PC-9 (cell line): ENCODE results near the gene PRPH. TPM values are rescaled to one million over a fixed set of nuclear protein-coding genes. Genes with fewer than 3 reads are reported as not detected.

Experiments
- BruUV-seq: library from RNA; stranded (reverse); fragments of 400-500 nt; replicated peaks from 2 replicates; lab custom pipeline; 2021; lab: Mats Ljungman, UMichigan
- CTCF ChIA-PET: fragments of 300-600 bp; sonication (Branson Sonifier 250); formaldehyde crosslinking; loops from one replicate; lab custom pipeline; 2022; ENCODE audit warnings: antibody characterized with exemption; lab: Charles Lee
- POLR2A ChIA-PET: fragments of 300-600 bp; sonication (Branson Sonifier 250); formaldehyde crosslinking; loops from one replicate; lab custom pipeline; 2022; ENCODE audit warnings: antibody characterized with exemption; ENCODE audit not compliant: unreplicated experiment; lab: Charles Lee
- DNase-seq, 2 experiments: peaks; one replicate each; pipeline versions ENCODE4 v3.0.0 to v3.0.0-alpha.2; 2015 to 2022; ENCODE audit warnings: mixed read lengths in 1 of 2
- H2AFZ ChIP-seq: fragments of 200-600 bp; sonication (generic); 2 replicates; pipeline ENCODE4 v1.8.1; 2017; ENCODE audit warnings: antibody characterized with exemption
- H3F3A ChIP-seq: fragments of 200-600 bp; sonication (generic); 2 replicates; pipeline ENCODE4 v1.8.1; 2017; ENCODE audit warnings: antibody characterized with exemption, mild to moderate bottlenecking, low read depth; ENCODE audit not compliant: insufficient read depth
- H3K27ac ChIP-seq: fragments of 200-600 bp; sonication (generic); 2 replicates; pipeline ENCODE4 v1.6.1; 2016; ENCODE audit warnings: mixed run types
- H3K27me3 ChIP-seq: fragments of 200-600 bp; sonication (generic); 2 replicates; pipeline ENCODE4 v1.6.1; 2016; ENCODE audit warnings: low read depth, mixed run types; ENCODE audit not compliant: insufficient read depth
- H3K36me3 ChIP-seq: fragments of 200-600 bp; sonication (generic); 2 replicates; pipeline ENCODE4 v1.6.1; 2016; ENCODE audit warnings: low read depth, mixed run types
- H3K4me1 ChIP-seq: fragments of 200-600 bp; sonication (generic); replicated peaks from 2 replicates; pipeline ENCODE4 v1.6.1; 2016; ENCODE audit warnings: mixed run types; ENCODE audit not compliant: insufficient read depth
- H3K4me2 ChIP-seq: fragments of 200-600 bp; sonication (generic); 2 replicates; pipeline ENCODE4 v1.6.1; 2017; ENCODE audit warnings: mixed run types
- H3K4me3 ChIP-seq: fragments of 200-600 bp; sonication (generic); 2 replicates; pipeline ENCODE4 v1.6.1; 2016; ENCODE audit warnings: mixed run types
- H3K79me2 ChIP-seq: fragments of 200-600 bp; sonication (generic); 2 replicates; pipeline ENCODE4 v1.6.1; 2017; ENCODE audit warnings: low read depth, mixed run types
- H3K9me2 ChIP-seq: fragments of 200-600 bp; sonication (generic); 2 replicates; pipeline ENCODE4 v1.8.1; 2017; ENCODE audit warnings: mild to moderate bottlenecking; ENCODE audit not compliant: insufficient read depth
- H3K9me3 ChIP-seq: fragments of 200-600 bp; sonication (generic); 2 replicates; pipeline ENCODE4 v1.8.1; 2016; ENCODE audit warnings: low read depth; ENCODE audit not compliant: insufficient read depth
- H4K20me1 ChIP-seq: fragments of 200-600 bp; sonication (generic); 2 replicates; pipeline ENCODE4 v1.8.1; 2017; ENCODE audit not compliant: insufficient read depth
- EZH2 ChIP-seq: fragments of 200-600 bp; sonication (generic); IDR thresholded peaks from 2 replicates; pipeline ENCODE4 v1.8.0; 2017; ENCODE audit warnings: antibody characterized with exemption, low read depth
- intact Hi-C: fragments of 100-400 bp; cut with micrococcal nuclease; formaldehyde crosslinking; loops from one replicate; pipeline ENCODE4 v1.10.0; 2022; ENCODE audit not compliant: unreplicated experiment
- total RNA-seq: library from RNA; stranded (reverse); gene quantifications from 2 replicates; pipeline ENCODE4 v1.2.3, GENCODE V29; 2021
- TF ChIP-seq, protein P1 (sequence below): fragments of 200-600 bp; sonication (generic); conservative IDR thresholded peaks from 2 replicates; pipeline ENCODE4 v1.6.1; 2017; ENCODE audit warnings: mixed run types, antibody characterized with exemption, mild to moderate bottlenecking, moderate library complexity

PRPH gene
- total RNA-seq, 1 experiment from 2014 or later, result 0.46 TPM

DNA sequence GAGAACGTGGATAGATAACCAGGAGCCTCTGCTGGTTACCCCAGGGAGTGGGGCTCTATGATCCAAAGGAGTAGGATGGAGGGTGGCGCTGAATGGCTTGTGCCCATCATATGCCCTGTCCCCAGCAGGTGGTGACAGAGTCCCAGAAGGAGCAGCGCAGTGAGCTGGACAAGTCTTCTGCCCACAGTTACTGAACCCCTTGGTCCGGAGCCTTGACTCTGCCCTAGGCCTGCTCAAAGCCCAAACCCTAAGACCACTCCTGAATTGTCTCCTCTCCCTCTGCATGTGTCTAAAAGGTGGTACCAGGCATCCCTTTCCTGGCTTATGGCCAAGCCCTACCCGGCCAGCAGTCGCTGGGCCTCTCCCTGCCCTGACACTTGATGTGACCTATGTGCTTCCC lies 3.2 kb downstream of the PRPH start:
- Histone ChIP-seq H3K36me3 (no peaks in the 10 kb centered on the region), H3K9me2 (no peaks in the 10 kb centered on the region), H3K27ac (no peak overlapping the region), H4K20me1 (no peaks in the 10 kb centered on the region), H3F3A (no peaks in the 10 kb centered on the region), H3K79me2 (no peaks in the 10 kb centered on the region), H3K9me3 (no peaks in the 10 kb centered on the region), H3K4me3 (no peak overlapping the region), H3K4me1 (no peaks in the 10 kb centered on the region), H3K27me3 (0 out of 2 replicates have a peak, but pooled peaks cover 2% of the 10 kb centered on the region), H2AFZ (no peak overlapping the region), H3K4me2 (no peak overlapping the region)
- BruUV-seq, result no TSS peak
- no peak for DNase-seq
- ChIA-PET CTCF (no interaction called here), POLR2A (no interaction called here)
- TF ChIP-seq, protein P1, sequence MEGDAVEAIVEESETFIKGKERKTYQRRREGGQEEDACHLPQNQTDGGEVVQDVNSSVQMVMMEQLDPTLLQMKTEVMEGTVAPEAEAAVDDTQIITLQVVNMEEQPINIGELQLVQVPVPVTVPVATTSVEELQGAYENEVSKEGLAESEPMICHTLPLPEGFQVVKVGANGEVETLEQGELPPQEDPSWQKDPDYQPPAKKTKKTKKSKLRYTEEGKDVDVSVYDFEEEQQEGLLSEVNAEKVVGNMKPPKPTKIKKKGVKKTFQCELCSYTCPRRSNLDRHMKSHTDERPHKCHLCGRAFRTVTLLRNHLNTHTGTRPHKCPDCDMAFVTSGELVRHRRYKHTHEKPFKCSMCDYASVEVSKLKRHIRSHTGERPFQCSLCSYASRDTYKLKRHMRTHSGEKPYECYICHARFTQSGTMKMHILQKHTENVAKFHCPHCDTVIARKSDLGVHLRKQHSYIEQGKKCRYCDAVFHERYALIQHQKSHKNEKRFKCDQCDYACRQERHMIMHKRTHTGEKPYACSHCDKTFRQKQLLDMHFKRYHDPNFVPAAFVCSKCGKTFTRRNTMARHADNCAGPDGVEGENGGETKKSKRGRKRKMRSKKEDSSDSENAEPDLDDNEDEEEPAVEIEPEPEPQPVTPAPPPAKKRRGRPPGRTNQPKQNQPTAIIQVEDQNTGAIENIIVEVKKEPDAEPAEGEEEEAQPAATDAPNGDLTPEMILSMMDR, result peak; percentile 52
- TF ChIP-seq EZH2, result no peak
- intact Hi-C loops, result no loop called here

DNA sequence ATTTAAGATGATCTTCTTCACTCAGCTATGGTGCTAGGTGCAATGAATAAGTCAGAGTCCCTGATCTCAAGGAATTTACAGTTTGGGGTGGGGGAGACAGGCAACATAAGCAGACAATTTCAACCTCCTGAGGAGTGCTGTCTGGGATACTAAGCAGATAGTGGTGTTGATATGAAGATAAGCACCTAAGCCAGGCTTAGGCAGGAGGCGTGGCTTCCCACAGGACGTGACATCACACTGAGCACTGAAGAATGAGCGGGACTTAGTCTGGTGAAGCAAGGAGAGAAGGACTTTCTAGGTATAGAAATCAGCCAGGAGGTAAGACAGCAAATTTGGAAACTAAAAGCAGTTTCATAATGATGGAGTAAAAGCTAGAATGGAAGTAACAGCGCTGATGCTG lies 6.8 kb downstream of the PRPH start:
- DNase-seq, result no peak
- H3K4me3 ChIP-seq, result no peak overlapping the region
- H3K9me2 ChIP-seq, result no peaks in the 10 kb centered on the region
- no peaks in the 10 kb centered on the region for H4K20me1 ChIP-seq
- ChIA-PET CTCF (interaction anchor here (0.6 kb wide), 1 partner anchor 202 kb away, joined by 4 read pairs; no protein-coding TSS in a partner anchor), POLR2A (no interaction called here)
- no peaks in the 10 kb centered on the region for H3K9me3 ChIP-seq
- no peak overlapping the region for H3K4me2 ChIP-seq
- H2AFZ ChIP-seq, result no peak overlapping the region
- H3K27ac ChIP-seq, result no peak overlapping the region
- 0 out of 2 replicates have a peak, but pooled peaks cover 2% of the 10 kb centered on the region for H3K27me3 ChIP-seq
- intact Hi-C loops, result no loop called here
- no peaks in the 10 kb centered on the region for H3K4me1 ChIP-seq
- TF ChIP-seq EZH2, result no peak
- TF ChIP-seq, protein P1, result no peak
- no peaks in the 10 kb centered on the region for H3F3A ChIP-seq
- H3K36me3 ChIP-seq, result no peaks in the 10 kb centered on the region
- no peaks in the 10 kb centered on the region for H3K79me2 ChIP-seq
- no TSS peak for BruUV-seq

DNA sequence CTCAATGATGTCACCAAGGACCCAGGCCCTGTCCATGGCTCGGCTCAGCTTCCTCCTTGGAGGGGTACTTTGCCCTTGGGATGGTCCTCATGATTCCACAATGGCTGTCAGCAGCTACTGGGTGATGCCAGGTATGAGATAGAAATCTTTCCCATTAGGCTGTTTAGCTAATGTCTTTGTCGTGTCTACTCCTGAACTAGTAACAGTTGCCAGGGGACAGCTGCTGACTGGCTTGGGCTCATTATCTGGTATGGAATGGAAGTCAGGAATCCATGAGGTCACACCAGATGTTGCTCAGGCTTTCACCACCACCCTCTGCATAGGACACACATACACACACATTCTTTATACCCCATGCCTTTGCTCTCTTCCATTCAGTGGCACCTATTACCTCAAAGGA lies 9.2 kb downstream of the PRPH start:
- BruUV-seq, result no TSS peak
- H4K20me1 ChIP-seq, result no peaks in the 10 kb centered on the region
- H3K27ac ChIP-seq, result no peak overlapping the region
- TF ChIP-seq, protein P1, result no peak
- TF ChIP-seq EZH2, result no peak
- H3K36me3 ChIP-seq, result no peaks in the 10 kb centered on the region
- no peaks in the 10 kb centered on the region for H3K79me2 ChIP-seq
- H3K9me3 ChIP-seq, result no peaks in the 10 kb centered on the region
- no peaks in the 10 kb centered on the region for H3F3A ChIP-seq
- H3K4me2 ChIP-seq, result no peak overlapping the region
- no peak overlapping the region for H2AFZ ChIP-seq
- H3K27me3 ChIP-seq, result no peaks in the 10 kb centered on the region
- ChIA-PET POLR2A (interaction anchor here (0.7 kb wide), 1 partner anchor 267 kb away, joined by 3 read pairs; no protein-coding TSS in a partner anchor), CTCF (no interaction called here)
- no peak for DNase-seq
- no peaks in the 10 kb centered on the region for H3K4me1 ChIP-seq
- no peak overlapping the region for H3K4me3 ChIP-seq
- intact Hi-C loops, result no loop called here
- H3K9me2 ChIP-seq, result no peaks in the 10 kb centered on the region
